Central memory CD4-positive, alpha-beta T cell (primary cell): ENCODE results near the gene CST4.
"Not testable (repeated sequence)": the region's sequence is repeated elsewhere in the genome, so short reads cannot be mapped to it uniquely, and the experiment has no call there.

ENCODE experiments used
- DNase-seq: peaks from one replicate; pipeline ENCODE4 v3.0.0; 2022

The CST4 gene

GRCh38 chr20:23687986-23688385, 852 bp downstream of the CST4 start:
- DNase-seq = no peak

- DNase-seq = no peak
Observed at GRCh38 chr20:23686046-23686750, 2.6 kb downstream of the CST4 start.

GRCh38 chr20:23685529-23685896, 3.3 kb downstream of the CST4 start:
- DNase-seq = not testable (repeated sequence)

GRCh38 chr20:23684261-23684660, 4.6 kb downstream of the CST4 start:
- DNase-seq = no peak

DNA sequence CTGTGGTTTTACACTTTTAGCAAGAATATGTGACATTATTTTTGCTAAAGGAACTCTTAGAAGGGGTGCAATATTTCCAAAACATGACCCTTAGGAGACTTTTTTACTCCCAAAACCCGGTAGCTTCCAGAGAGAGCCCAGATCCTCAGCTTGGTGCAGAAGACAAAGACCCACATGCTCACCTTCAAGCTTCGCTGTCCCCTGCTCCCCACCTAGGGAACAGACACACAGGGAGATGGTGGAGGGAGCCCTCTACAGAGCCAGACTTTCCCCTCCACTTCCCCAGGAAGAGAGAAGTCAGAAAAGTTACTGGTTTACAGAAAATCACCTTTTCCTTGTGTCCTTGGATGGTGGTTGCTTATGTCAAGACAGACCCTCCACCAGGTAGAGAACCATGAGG, 5.0 kb downstream of the CST4 start:
- no peak for DNase-seq

- DNase-seq = no peak
Observed at GRCh38 chr20:23683281-23683680, 5.6 kb downstream of the CST4 start.

- DNase-seq = no peak
Observed at GRCh38 chr20:23680146-23680545, 8.7 kb downstream of the CST4 start.

DNA sequence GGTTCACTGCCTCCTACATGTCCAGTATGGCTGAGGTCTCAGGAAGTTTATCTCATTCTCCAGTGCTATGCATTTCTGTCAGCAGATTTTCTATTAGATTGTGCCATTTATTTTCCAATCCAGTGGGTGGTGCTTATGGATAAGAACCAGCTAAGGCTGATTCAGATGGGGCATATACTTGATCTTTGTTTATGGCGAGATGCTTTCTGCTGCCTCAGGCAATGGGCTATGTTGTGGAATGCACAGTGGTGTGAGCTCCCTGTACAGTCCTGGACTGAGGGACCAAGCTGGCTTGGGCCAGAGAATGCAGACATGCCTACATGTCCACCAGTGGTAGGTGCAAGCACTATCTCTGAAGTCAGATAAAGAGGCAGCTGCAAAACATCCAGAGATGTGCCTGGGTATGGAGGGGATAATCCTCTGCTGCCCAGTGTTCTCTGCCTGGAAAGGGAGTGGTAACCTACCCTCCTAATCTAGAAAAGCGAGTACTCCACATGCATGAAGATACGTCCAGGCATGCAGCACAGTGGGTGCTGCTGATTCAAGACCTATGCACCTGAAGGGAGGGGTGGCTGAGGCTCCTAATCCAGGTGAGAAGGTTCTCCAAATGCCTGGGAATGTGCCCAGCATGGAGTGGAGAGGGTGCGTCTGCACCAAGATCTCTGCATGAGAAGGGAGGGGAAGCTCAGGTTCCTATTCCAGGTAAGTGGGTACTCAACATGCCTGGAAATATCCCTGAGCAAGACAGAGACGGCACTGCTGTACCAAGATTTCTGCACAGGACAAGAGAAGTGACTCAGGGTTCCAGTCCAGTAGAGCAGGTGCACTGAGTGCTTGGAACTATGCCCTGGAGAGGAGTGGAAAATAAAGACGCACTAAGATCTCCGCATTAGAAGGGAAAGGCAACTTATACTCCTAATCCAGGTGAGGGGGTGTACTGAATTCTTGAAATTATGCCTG, 9.4 kb downstream of the CST4 start:
- no peak for DNase-seq

DNA sequence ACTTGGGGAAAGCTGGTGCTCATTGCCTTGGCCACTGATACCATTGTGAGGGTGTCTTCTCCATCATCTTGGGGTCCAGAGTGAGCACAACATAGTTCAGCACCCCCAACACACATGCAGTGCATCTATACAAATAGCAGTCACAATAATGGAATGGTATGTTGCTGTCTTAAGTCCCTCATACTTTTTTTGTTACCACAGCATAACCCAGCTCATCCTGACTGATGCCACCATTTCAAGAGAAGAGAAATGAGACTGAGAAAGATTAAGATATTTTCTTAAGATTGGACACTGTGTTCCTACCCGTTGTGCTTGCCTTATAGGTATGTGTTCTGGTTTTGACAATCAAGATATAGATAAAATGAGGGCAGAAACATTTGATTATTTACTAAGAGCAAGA, 15.6 kb downstream of the CST4 start:
- DNase-seq = no peak

- DNase-seq = no peak
Observed at GRCh38 chr20:23672158-23672557, 16.7 kb downstream of the CST4 start.

DNA sequence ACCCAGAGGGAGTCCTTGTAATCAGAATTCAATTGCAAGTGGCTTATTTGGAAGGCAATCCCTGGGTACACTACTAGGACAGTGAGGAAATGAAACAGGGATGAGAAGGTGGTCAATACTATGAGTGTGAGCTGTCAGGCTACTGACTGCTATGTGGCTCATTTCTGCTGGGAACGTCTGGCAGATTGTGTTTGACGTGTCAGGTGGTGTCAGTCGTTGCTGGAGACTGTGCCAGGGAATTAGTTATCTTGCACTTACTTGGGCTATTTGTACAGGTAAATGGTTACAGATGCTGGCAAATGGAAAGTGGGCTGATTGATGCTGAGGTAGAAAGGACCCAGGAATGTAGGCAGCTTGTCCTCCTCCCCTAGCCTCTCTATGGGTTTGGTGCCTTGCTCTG, 17.4 kb downstream of the CST4 start:
- no peak for DNase-seq

DNA sequence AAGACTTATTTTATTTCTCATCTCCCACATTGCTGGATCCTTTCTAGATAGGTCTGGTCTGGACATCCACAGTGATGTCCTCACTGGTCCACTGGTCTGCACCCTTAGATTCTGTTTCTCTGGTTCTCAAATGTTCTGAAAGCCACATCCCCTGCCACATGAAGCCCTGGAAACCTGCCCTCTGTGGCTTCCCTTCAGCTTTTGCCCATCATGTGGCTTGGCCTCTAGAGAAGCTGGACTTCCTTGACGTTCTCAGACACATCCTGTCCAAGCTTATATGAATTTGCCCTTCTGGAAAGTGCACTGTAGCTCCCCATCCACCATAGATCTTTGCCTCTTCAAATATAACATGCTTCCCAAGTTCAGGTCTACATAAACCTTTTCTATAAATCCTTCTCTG, 18.5 kb downstream of the CST4 start:
- no peak for DNase-seq

- DNase-seq = no peak
Observed at GRCh38 chr20:23669866-23670265, 19.0 kb downstream of the CST4 start.

- no peak for DNase-seq
Observed at GRCh38 chr20:23669327-23669726, 19.5 kb downstream of the CST4 start.

GRCh38 chr20:23668477-23668951, 20.3 kb downstream of the CST4 start:
- DNase-seq = peak; percentile 4

DNA sequence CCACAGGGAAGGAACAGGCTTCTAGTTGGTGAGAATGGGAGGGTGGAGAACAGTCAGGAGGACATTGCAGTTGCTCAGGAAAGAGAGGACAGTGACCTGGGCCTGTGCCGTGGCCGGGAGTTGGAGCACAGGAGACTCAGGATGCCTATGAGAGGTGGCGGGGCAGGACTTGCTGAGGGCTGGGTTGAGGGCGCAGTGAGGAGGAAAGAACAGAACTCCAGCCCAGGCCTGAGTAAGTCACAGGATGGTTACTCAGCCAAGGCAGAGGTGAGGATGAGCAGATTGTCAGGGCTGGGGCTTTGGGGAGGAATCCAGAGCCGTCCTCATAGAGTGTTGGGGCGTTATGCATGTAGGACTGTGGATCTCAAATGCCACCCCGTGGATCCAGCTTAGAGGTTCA, 21.2 kb downstream of the CST4 start:
- DNase-seq = no peak

DNA sequence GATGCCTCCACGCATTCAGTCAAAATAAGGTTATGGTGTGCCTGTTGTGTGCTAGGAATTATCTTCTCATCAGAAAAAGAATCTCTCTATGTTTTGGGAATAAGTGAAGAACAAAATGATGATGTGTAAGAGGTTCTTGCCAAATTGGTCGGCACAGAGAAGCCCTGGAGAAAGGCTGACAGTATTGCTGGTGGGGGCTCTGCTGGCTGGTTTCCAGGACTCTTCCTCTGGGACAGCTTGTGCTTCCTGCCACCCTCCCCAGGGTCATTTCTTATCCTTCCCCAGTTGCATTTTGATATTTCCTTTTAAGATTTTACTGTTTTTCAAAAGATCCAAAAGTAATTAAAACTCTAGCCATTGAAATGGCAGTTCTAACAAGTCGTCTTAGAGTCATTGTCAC, 22.1 kb downstream of the CST4 start:
- no peak for DNase-seq

GRCh38 chr20:23666189-23666588, 22.6 kb downstream of the CST4 start:
- DNase-seq = no peak

- no peak for DNase-seq
Observed at GRCh38 chr20:23664954-23665353, 23.9 kb downstream of the CST4 start.

GRCh38 chr20:23664046-23664445, 24.8 kb downstream of the CST4 start:
- DNase-seq = not testable (repeated sequence)

GRCh38 chr20:23663180-23663579, 25.7 kb downstream of the CST4 start:
- DNase-seq = no peak

GRCh38 chr20:23662276-23662870, 26.5 kb downstream of the CST4 start:
- no peak for DNase-seq

GRCh38 chr20:23661002-23661429, 27.8 kb downstream of the CST4 start:
- no peak for DNase-seq
